SK-N-SH (cell line): ENCODE data around the gene AGPAT3. TPM values are rescaled to one million over a fixed set of nuclear protein-coding genes. Genes with fewer than 3 reads are reported as not detected.

ENCODE experiments used
- CTCF ChIA-PET: fragments of 300-600, 350-600 bp; formaldehyde crosslinking; extraction: SDS; loops from one replicate; lab custom pipeline; 2021; lab: Yijun Ruan, JAX
- POLR2A ChIA-PET: fragments of 350-600 bp; sonication (Branson Sonifier 250); formaldehyde crosslinking; extraction: SDS; loops from one replicate; lab custom pipeline; 2020; ENCODE audit warnings: antibody characterized with exemption, inconsistent platforms; lab: Yijun Ruan, JAX
- DNase-seq: peaks from one replicate; pipeline ENCODE4 v3.0.0; 2012
- H2AFZ ChIP-seq: fragments of 200-600 bp; sonication (generic); 2 replicates; pipeline ENCODE4 v1.8.1; 2016; ENCODE audit warnings: antibody characterized with exemption, mild to moderate bottlenecking, low read depth
- H3F3A ChIP-seq: fragments of 200-600 bp; sonication (generic); replicated peaks from 2 replicates; pipeline ENCODE3; 2016; ENCODE audit warnings: antibody characterized with exemption, mild to moderate bottlenecking; ENCODE audit not compliant: insufficient read depth
- H3K27ac ChIP-seq, 2 experiments: fragments of 200-500 bp in 1 of 2; fragments of 200-600 bp in 1 of 2; sonication (Bioruptor generic) in 1 of 2; sonication (generic), shearing (Covaris generic) in 1 of 2; 2 replicates each; pipeline versions ENCODE4 v1.5.1 to v1.6.1; 2014 to 2016; ENCODE audit warnings: low read depth in 2 of 2, inconsistent platforms in 1 of 2, low read length in 1 of 2, mild to moderate bottlenecking in 1 of 2, mixed read lengths in 1 of 2
- H3K27me3 ChIP-seq: fragments of 200-600 bp; sonication (generic), shearing (Covaris generic); 2 replicates; pipeline ENCODE4 v1.6.1; 2016; ENCODE audit warnings: mixed run types; ENCODE audit not compliant: insufficient read depth
- H3K36me3 ChIP-seq, 2 experiments: fragments of 200-500 bp in 1 of 2; fragments of 200-600 bp in 1 of 2; sonication (Bioruptor generic) in 1 of 2; sonication (generic) in 1 of 2; replicated peaks in 1 of 2; 2 replicates each; pipeline versions ENCODE3 to v1.5.1; 2014 to 2016; ENCODE audit warnings: low read length in 1 of 2, mild to moderate bottlenecking in 1 of 2; ENCODE audit not compliant: insufficient read depth in 2 of 2, control insufficient read depth in 1 of 2
- H3K4me1 ChIP-seq, 2 experiments: fragments of 200-500 bp in 1 of 2; fragments of 200-600 bp in 1 of 2; sonication (Bioruptor generic) in 1 of 2; sonication (generic), shearing (Covaris generic) in 1 of 2; 2 replicates each; pipeline versions ENCODE4 v1.5.1 to v1.6.1; 2014 to 2016; ENCODE audit warnings: low read depth in 1 of 2, low read length in 1 of 2, mixed run types in 1 of 2; ENCODE audit not compliant: insufficient read depth in 2 of 2, control insufficient read depth in 1 of 2
- H3K4me2 ChIP-seq: fragments of 200-600 bp; sonication (generic), shearing (Covaris generic); 2 replicates; pipeline ENCODE4 v1.6.1; 2017; ENCODE audit warnings: mixed run types
- H3K4me3 ChIP-seq, 2 experiments: fragments of 200-500 bp in 1 of 2; fragments of 200-600 bp in 1 of 2; sonication (Bioruptor generic) in 1 of 2; sonication (generic), shearing (Covaris generic) in 1 of 2; 2 replicates each; pipeline versions ENCODE4 v1.5.1 to v1.8.1; 2014 to 2016; ENCODE audit warnings: low read depth in 2 of 2, inconsistent platforms in 1 of 2, low read length in 1 of 2, mild to moderate bottlenecking in 1 of 2, mixed read lengths in 1 of 2, moderate library complexity in 1 of 2
- H3K79me2 ChIP-seq: fragments of 200-600 bp; sonication (generic); 2 replicates; pipeline ENCODE4 v1.8.1; 2017; ENCODE audit warnings: mild to moderate bottlenecking; ENCODE audit not compliant: insufficient read depth
- H3K9ac ChIP-seq: fragments of 200-600 bp; sonication (generic); 2 replicates; pipeline ENCODE4 v1.6.1; 2017; ENCODE audit warnings: mixed run types
- H3K9me2 ChIP-seq: fragments of 200-600 bp; sonication (generic); 2 replicates; pipeline ENCODE4 v1.6.1; 2017; ENCODE audit warnings: mixed run types
- H3K9me3 ChIP-seq: fragments of 200-600 bp; sonication (generic); 2 replicates; pipeline ENCODE4 v1.6.1; 2017; ENCODE audit warnings: mixed run types, mild to moderate bottlenecking, moderate library complexity
- H4K20me1 ChIP-seq: fragments of 200-600 bp; sonication (generic); 2 replicates; pipeline ENCODE4 v1.6.1; 2017; ENCODE audit warnings: mild to moderate bottlenecking, mixed run types; ENCODE audit not compliant: insufficient read depth
- CHD2 ChIP-seq: fragments of 150-350 bp; IDR thresholded peaks from 2 replicates; pipeline ENCODE4 v1.6.1; 2018; ENCODE audit warnings: low read length; ENCODE audit not compliant: partially characterized antibody
- EP300 ChIP-seq, 2 experiments: IDR thresholded peaks; 2 replicates each; pipeline versions ENCODE4 v1.4.0 to v1.6.1; 2012; ENCODE audit warnings: borderline replicate concordance in 1 of 2, low read depth in 1 of 2, low read length in 1 of 2
- MEF2A ChIP-seq: IDR thresholded peaks from 2 replicates; pipeline ENCODE4 v1.4.0; 2012; ENCODE audit warnings: low read depth, borderline replicate concordance
- MXI1 ChIP-seq: IDR thresholded peaks from 2 replicates; pipeline ENCODE4 v1.6.1; 2012; ENCODE audit warnings: mild to moderate bottlenecking, low read depth, low read length, improper control_type of control experiment
- NFIC ChIP-seq: IDR thresholded peaks from 2 replicates; pipeline ENCODE4 v1.4.0; 2012; ENCODE audit warnings: borderline replicate concordance
- NRF1 ChIP-seq: IDR thresholded peaks from 2 replicates; pipeline ENCODE4 v1.6.1; 2012; ENCODE audit warnings: low read depth, mild to moderate bottlenecking, low read length
- RFX5 ChIP-seq: IDR thresholded peaks from 2 replicates; pipeline ENCODE4 v1.6.1; 2012; ENCODE audit warnings: mild to moderate bottlenecking, improper control_type of control experiment, low read length
- TCF12 ChIP-seq: IDR thresholded peaks from 2 replicates; pipeline ENCODE4 v1.4.0; 2012
- TEAD4 ChIP-seq: IDR thresholded peaks from 2 replicates; pipeline ENCODE4 v1.4.0; 2012; ENCODE audit warnings: mild to moderate bottlenecking, borderline replicate concordance; ENCODE audit not compliant: insufficient read depth
- WGBS: methylation state at CpG from one replicate; pipeline ENCODE4 v1.1.6; 2017; ENCODE audit warnings: low lambda C conversion rate; 5-methylcytosine and 5-hydroxymethylcytosine counted together
- polyA plus RNA-seq, 3 experiments: library from polyadenylated mRNA; depleted of rRNA; stranded (reverse); fragments of >200 nt; gene quantifications; 2 replicates each; pipeline ENCODE4 v1.2.3, GENCODE V29; 2012
- TF ChIP-seq, protein P1 (sequence below): fragments of 200-600 bp; sonication (generic); IDR thresholded peaks from 2 replicates; pipeline ENCODE4 v1.6.1; 2017; ENCODE audit warnings: antibody characterized with exemption, mild to moderate bottlenecking, moderate library complexity
- TF ChIP-seq, protein P2 (sequence below): fragments of 150-350 bp; IDR thresholded peaks from 2 replicates; pipeline ENCODE4 v1.6.1; 2016; ENCODE audit warnings: mild to moderate bottlenecking, low read depth, low read length
- TF ChIP-seq, protein P3 (sequence below): IDR thresholded peaks from 2 replicates; pipeline ENCODE4 v1.6.1; 2012; ENCODE audit warnings: mild to moderate bottlenecking, low read depth, low read length, moderate library complexity
- TF ChIP-seq, protein P4 (sequence below): IDR thresholded peaks from 2 replicates; pipeline ENCODE4; 2012
- TF ChIP-seq, protein P5 (sequence below): IDR thresholded peaks from 2 replicates; pipeline ENCODE4 v1.4.0; 2012; ENCODE audit warnings: low read depth

Gene AGPAT3
- polyA plus RNA-seq, 1 of the 3 experiments (the other 2 are of a cell fraction): 35.3 TPM

DNA sequence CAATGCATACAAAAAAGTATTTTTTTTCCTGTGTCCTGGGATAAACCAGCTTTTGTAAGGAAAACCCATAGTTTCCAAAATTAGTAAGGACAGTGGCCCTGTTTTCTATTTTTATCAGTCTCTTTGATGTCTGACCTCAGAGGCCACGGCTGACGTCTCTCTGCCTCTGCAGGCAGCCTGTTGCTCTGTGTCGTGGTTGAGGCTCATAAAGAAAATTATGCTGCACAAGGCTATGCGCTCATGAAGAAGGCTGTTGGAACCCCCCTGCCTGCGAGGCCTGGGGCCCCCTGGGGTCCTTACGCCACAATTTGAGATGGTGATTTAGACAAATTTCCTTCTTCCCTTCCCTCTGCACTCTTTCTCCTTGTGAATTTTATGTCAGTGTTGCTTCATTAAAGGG is 48.9 kb downstream of the AGPAT3 start:
- CTCF ChIA-PET: interaction anchor here (1.2 kb wide), 1 partner anchor 62 kb away, joined by 4 read pairs; no protein-coding TSS in a partner anchor
- Histone ChIP-seq H3K4me1 (no peaks in the 10 kb centered on the region; a peak in 1 of 4 replicates), H3K9me3 (no peaks in the 10 kb centered on the region), H3K27me3 (no peaks in the 10 kb centered on the region), H3K9ac (no peak overlapping the region), H3K9me2 (no peaks in the 10 kb centered on the region), H3F3A (peaks cover 11% of the 10 kb centered on the region), H3K4me3 (no peak overlapping the region), H4K20me1 (peaks cover 23% of the 10 kb centered on the region), H3K79me2 (peaks cover 67% of the 10 kb centered on the region), H3K36me3 (peaks cover 0 to 2% of the 10 kb centered on the region in 2 experiments), H3K4me2 (no peak overlapping the region), H3K27ac (no peak overlapping the region), H2AFZ (no peak overlapping the region)
- TF ChIP-seq CHD2 (no peak), TEAD4 (no peak), NFIC (no peak), EP300 (IDR thresholded peaks at IDR 0.05; ENCODE audit: borderline replicate concordance in 1 of 2, low read depth in 1 of 2, low read length in 1 of 2) (no peak), MEF2A (no peak), NRF1 (no peak)
- TF ChIP-seq, protein P1, sequence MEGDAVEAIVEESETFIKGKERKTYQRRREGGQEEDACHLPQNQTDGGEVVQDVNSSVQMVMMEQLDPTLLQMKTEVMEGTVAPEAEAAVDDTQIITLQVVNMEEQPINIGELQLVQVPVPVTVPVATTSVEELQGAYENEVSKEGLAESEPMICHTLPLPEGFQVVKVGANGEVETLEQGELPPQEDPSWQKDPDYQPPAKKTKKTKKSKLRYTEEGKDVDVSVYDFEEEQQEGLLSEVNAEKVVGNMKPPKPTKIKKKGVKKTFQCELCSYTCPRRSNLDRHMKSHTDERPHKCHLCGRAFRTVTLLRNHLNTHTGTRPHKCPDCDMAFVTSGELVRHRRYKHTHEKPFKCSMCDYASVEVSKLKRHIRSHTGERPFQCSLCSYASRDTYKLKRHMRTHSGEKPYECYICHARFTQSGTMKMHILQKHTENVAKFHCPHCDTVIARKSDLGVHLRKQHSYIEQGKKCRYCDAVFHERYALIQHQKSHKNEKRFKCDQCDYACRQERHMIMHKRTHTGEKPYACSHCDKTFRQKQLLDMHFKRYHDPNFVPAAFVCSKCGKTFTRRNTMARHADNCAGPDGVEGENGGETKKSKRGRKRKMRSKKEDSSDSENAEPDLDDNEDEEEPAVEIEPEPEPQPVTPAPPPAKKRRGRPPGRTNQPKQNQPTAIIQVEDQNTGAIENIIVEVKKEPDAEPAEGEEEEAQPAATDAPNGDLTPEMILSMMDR: no peak
- TF ChIP-seq, protein P2, sequence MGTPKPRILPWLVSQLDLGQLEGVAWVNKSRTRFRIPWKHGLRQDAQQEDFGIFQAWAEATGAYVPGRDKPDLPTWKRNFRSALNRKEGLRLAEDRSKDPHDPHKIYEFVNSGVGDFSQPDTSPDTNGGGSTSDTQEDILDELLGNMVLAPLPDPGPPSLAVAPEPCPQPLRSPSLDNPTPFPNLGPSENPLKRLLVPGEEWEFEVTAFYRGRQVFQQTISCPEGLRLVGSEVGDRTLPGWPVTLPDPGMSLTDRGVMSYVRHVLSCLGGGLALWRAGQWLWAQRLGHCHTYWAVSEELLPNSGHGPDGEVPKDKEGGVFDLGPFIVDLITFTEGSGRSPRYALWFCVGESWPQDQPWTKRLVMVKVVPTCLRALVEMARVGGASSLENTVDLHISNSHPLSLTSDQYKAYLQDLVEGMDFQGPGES: no peak
- TF ChIP-seq, protein P3, sequence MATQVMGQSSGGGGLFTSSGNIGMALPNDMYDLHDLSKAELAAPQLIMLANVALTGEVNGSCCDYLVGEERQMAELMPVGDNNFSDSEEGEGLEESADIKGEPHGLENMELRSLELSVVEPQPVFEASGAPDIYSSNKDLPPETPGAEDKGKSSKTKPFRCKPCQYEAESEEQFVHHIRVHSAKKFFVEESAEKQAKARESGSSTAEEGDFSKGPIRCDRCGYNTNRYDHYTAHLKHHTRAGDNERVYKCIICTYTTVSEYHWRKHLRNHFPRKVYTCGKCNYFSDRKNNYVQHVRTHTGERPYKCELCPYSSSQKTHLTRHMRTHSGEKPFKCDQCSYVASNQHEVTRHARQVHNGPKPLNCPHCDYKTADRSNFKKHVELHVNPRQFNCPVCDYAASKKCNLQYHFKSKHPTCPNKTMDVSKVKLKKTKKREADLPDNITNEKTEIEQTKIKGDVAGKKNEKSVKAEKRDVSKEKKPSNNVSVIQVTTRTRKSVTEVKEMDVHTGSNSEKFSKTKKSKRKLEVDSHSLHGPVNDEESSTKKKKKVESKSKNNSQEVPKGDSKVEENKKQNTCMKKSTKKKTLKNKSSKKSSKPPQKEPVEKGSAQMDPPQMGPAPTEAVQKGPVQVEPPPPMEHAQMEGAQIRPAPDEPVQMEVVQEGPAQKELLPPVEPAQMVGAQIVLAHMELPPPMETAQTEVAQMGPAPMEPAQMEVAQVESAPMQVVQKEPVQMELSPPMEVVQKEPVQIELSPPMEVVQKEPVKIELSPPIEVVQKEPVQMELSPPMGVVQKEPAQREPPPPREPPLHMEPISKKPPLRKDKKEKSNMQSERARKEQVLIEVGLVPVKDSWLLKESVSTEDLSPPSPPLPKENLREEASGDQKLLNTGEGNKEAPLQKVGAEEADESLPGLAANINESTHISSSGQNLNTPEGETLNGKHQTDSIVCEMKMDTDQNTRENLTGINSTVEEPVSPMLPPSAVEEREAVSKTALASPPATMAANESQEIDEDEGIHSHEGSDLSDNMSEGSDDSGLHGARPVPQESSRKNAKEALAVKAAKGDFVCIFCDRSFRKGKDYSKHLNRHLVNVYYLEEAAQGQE: no peak
- DNase-seq: no peak
- WGBS: 83% methylated on average over 6 of the region's 6 CpGs
- POLR2A ChIA-PET: no interaction called here

DNA sequence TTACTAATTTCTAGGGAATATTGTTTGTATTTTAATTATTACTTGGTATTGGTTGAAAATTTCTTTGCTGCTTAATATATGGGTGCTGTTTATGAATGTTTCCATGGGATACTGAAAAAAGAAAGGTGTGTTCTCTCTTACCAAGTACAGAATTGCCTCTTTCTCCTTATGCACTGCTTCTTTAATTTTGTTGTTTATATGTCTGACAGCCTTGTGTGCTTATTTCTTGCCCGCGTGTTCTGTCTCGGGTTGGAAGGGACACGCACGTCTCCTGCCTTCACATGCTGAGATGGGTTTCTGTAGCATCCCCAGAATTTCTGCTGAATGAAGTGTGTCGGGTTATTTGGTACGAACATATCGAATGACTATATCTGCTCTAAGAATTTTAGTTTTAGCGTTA is 51.1 kb downstream of the AGPAT3 start:
- H3K9ac ChIP-seq: no peak overlapping the region
- no peak for DNase-seq
- H3K4me3 ChIP-seq: no peak overlapping the region
- H2AFZ ChIP-seq: no peak overlapping the region
- H3K4me1 ChIP-seq: peaks cover 0 to 10% of the 10 kb centered on the region in 2 experiments; a peak in 1 of 4 replicates
- peaks cover 75% of the 10 kb centered on the region for H3K79me2 ChIP-seq
- no peak overlapping the region for H3K27ac ChIP-seq
- no peaks in the 10 kb centered on the region for H3K27me3 ChIP-seq
- ChIA-PET POLR2A (no interaction called here), CTCF (no interaction called here)
- peaks cover 0 to 1% of the 10 kb centered on the region in 2 experiments for H3K36me3 ChIP-seq
- H3K4me2 ChIP-seq: no peak overlapping the region
- peaks cover 14% of the 10 kb centered on the region for H3F3A ChIP-seq
- H4K20me1 ChIP-seq: peaks cover 38% of the 10 kb centered on the region
- H3K9me2 ChIP-seq: no peaks in the 10 kb centered on the region
- H3K9me3 ChIP-seq: no peaks in the 10 kb centered on the region
- WGBS: 96% methylated on average over 9 of the region's 9 CpGs
- TF ChIP-seq, protein P4, sequence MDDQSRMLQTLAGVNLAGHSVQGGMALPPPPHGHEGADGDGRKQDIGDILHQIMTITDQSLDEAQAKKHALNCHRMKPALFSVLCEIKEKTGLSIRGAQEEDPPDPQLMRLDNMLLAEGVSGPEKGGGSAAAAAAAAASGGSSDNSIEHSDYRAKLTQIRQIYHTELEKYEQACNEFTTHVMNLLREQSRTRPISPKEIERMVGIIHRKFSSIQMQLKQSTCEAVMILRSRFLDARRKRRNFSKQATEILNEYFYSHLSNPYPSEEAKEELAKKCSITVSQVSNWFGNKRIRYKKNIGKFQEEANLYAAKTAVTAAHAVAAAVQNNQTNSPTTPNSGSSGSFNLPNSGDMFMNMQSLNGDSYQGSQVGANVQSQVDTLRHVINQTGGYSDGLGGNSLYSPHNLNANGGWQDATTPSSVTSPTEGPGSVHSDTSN: no peak
- TF ChIP-seq MXI1: no peak
- no peak for TF ChIP-seq TCF12
- TF ChIP-seq, protein P5, sequence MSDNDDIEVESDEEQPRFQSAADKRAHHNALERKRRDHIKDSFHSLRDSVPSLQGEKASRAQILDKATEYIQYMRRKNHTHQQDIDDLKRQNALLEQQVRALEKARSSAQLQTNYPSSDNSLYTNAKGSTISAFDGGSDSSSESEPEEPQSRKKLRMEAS: no peak
- no peak for TF ChIP-seq EP300 (IDR thresholded peaks at IDR 0.05; ENCODE audit: borderline replicate concordance in 1 of 2, low read depth in 1 of 2, low read length in 1 of 2)
- TF ChIP-seq, protein P3: no peak
- TF ChIP-seq RFX5: no peak
